Natural killer cell (primary cell): ENCODE results near the gene USP34. TPM values are rescaled to one million over a fixed set of nuclear protein-coding genes. Genes with fewer than 3 reads are reported as not detected.

Source experiments
- ATAC-seq, 3 donors: fragments of 150-1000 bp in 2 of 3; fragments of 200-7000 bp in 1 of 3; cut with Tn5 transposase; 1 replicate in 1 of 3; 2 replicates in 2 of 3; pipeline ENCODE4 v1.10.0; 2021; ENCODE audit warnings: mild to moderate bottlenecking in 2 of 3, moderate library complexity in 2 of 3
- DNase-seq, 2 donors: peaks; one replicate each; pipeline versions ENCODE4 v3.0.0 to v3.0.0-alpha.2; 2013 to 2021; ENCODE audit warnings: mixed read lengths in 1 of 2
- H3K27ac ChIP-seq: one replicate; pipeline ENCODE4 v1.5.1; 2013; ENCODE audit warnings: mild to moderate bottlenecking, low read length
- H3K27me3 ChIP-seq: one replicate; pipeline ENCODE4 v1.6.1; 2013; ENCODE audit warnings: low read length; ENCODE audit not compliant: control insufficient read depth, insufficient read depth
- H3K36me3 ChIP-seq: one replicate; pipeline ENCODE4 v1.6.1; 2013; ENCODE audit warnings: low read length; ENCODE audit not compliant: control insufficient read depth, insufficient read depth
- H3K4me1 ChIP-seq: one replicate; pipeline ENCODE4 v1.6.1; 2013; ENCODE audit warnings: low read length; ENCODE audit not compliant: control insufficient read depth, insufficient read depth
- H3K4me3 ChIP-seq: one replicate; pipeline ENCODE4 v1.5.1; 2013; ENCODE audit warnings: low read length
- H3K9me3 ChIP-seq: one replicate; pipeline ENCODE4 v1.6.1; 2013; ENCODE audit warnings: low read length; ENCODE audit not compliant: control insufficient read depth, insufficient read depth
- H3K27ac Mint-ChIP-seq, 2 donors: one replicate each; pipeline ENCODE4 v1.8.0; 2022; ENCODE audit warnings: mild to moderate bottlenecking in 2 of 2, mixed read lengths in 2 of 2, moderate library complexity in 1 of 2
- H3K27me3 Mint-ChIP-seq, 2 donors: one replicate each; pipeline ENCODE4 v1.8.0; 2022; ENCODE audit warnings: low read depth in 2 of 2, mixed read lengths in 2 of 2
- H3K36me3 Mint-ChIP-seq: one replicate; pipeline ENCODE4 v1.8.0; 2022; ENCODE audit warnings: mixed read lengths
- H3K4me1 Mint-ChIP-seq, 2 donors: one replicate each; pipeline ENCODE4 v1.8.0; 2022; ENCODE audit warnings: mixed read lengths in 2 of 2
- H3K4me3 Mint-ChIP-seq: one replicate; pipeline ENCODE4 v1.8.0; 2022; ENCODE audit warnings: mild to moderate bottlenecking, moderate library complexity, mixed read lengths
- H3K9me3 Mint-ChIP-seq, 2 donors: one replicate each; pipeline ENCODE4 v1.8.0; 2022; ENCODE audit warnings: mixed read lengths in 2 of 2
- CTCF ChIP-seq: fragments of 200-600 bp; IDR thresholded peaks from one replicate; pipeline ENCODE4 v1.8.0; 2022; ENCODE audit warnings: antibody characterized with exemption
- WGBS: methylation state at CpG from one replicate; pipeline ENCODE4 v1.1.7; 2013; ENCODE audit warnings: missing lambda C conversion rate; ENCODE audit not compliant: insufficient coverage; 5-methylcytosine and 5-hydroxymethylcytosine counted together
- intact Hi-C: fragments of 100-400 bp; cut with micrococcal nuclease; formaldehyde crosslinking; loops from one replicate; pipeline ENCODE4 v1.14.2; 2022
- total RNA-seq, 4 donors: library from RNA; stranded (reverse); fragments of 120-200 nt in 1 of 4; gene quantifications; one replicate each; pipeline versions ENCODE4 v1.2.3 to v1.2.4, GENCODE V29; 2013 to 2022

USP34 gene
- total RNA-seq, 3 donors from 2014 or later (not counting 1 experiment from before 2014, with no cell fraction given), result 184 to 204 (median 199) TPM

- peak in 1 of 2 donors; percentile 41 for DNase-seq
- no peaks in the 10 kb centered on the region for H3K9me3 Mint-ChIP-seq
- H3K4me3 Mint-ChIP-seq, result peak overlapping the region; percentile 49
- H3K36me3 Mint-ChIP-seq, result peaks cover under 1% of the 10 kb centered on the region
- Histone ChIP-seq H3K9me3 (no peaks in the 10 kb centered on the region), H3K27me3 (no peaks in the 10 kb centered on the region), H3K36me3 (peaks cover 32% of the 10 kb centered on the region), H3K4me1 (peaks cover 19% of the 10 kb centered on the region), H3K27ac (peak overlapping the region; percentile 89), H3K4me3 (no peak overlapping the region)
- ATAC-seq, result peak; percentile 95 to 98 (median 95)
- H3K27ac Mint-ChIP-seq, result peak overlapping the region; percentile 78 to 79
- peaks cover 27 to 35% of the 10 kb centered on the region in 2 donors for H3K4me1 Mint-ChIP-seq
- TF ChIP-seq CTCF, result no peak
- no peaks in the 10 kb centered on the region for H3K27me3 Mint-ChIP-seq
- 68% methylated on average over 2 of the region's 4 CpGs for WGBS
- intact Hi-C loops, result no loop called here
Measured at GRCh38 chr2:61193670-61194561, 277.0 kb downstream of the USP34 start.

- H3K4me1 Mint-ChIP-seq, result peaks cover 44 to 50% of the 10 kb centered on the region in 2 donors
- Histone ChIP-seq H3K27ac (no peak overlapping the region), H3K36me3 (peaks cover 92% of the 10 kb centered on the region), H3K4me1 (no peaks in the 10 kb centered on the region), H3K9me3 (no peaks in the 10 kb centered on the region), H3K27me3 (no peaks in the 10 kb centered on the region), H3K4me3 (no peak overlapping the region)
- intact Hi-C loops, result no loop called here
- no peak for ATAC-seq
- whole genome bisulfite sequencing, result 91% methylated on average over 3 of the region's 4 CpGs
- H3K27me3 Mint-ChIP-seq, result no peaks in the 10 kb centered on the region
- H3K36me3 Mint-ChIP-seq, result peaks cover 46% of the 10 kb centered on the region
- H3K4me3 Mint-ChIP-seq, result no peak overlapping the region
- TF ChIP-seq CTCF, result no peak
- no peaks in the 10 kb centered on the region for H3K9me3 Mint-ChIP-seq
- DNase-seq, result no peak
- peak overlapping the region; percentile 40 to 55 for H3K27ac Mint-ChIP-seq
Measured at GRCh38 chr2:61187085-61187484, 283.8 kb downstream of the USP34 start.

GRCh38 chr2:61185231-61185728 lies 285.6 kb downstream of the USP34 start:
- Histone ChIP-seq H3K4me3 (no peak overlapping the region), H3K27me3 (no peaks in the 10 kb centered on the region), H3K36me3 (peaks cover 97% of the 10 kb centered on the region), H3K27ac (no peak overlapping the region), H3K4me1 (peaks cover 16% of the 10 kb centered on the region), H3K9me3 (no peaks in the 10 kb centered on the region)
- DNase-seq (no peak), ATAC-seq (no peak)
- Mint-ChIP-seq H3K27ac (peak overlapping the region; percentile 57 to 80), H3K36me3 (peaks cover 53% of the 10 kb centered on the region), H3K4me1 (peaks cover 53 to 54% of the 10 kb centered on the region in 2 donors), H3K27me3 (no peaks in the 10 kb centered on the region), H3K9me3 (no peaks in the 10 kb centered on the region), H3K4me3 (no peak overlapping the region)
- no peak for TF ChIP-seq CTCF
- intact Hi-C loops, result no loop called here
